ENCODE data around the gene LRRD1.
A peak's percentile ranks its signal among the peaks of the same experiment; 100 is the strongest.
"Not testable (repeated sequence)": the region's sequence is repeated elsewhere in the genome, so short reads cannot be mapped to it uniquely, and the experiment has no call there.

Gene LRRD1

GRCh38 chr7:92141161-92141560 lies 37.8 kb downstream of the LRRD1 start:
- DNase-seq (ENCODE audit: low read depth in 3 of 3) = no peak

- DNase-seq (ENCODE audit: low read depth in 3 of 3) = no peak
Observed at GRCh38 chr7:92137557-92137956, 41.4 kb downstream of the LRRD1 start.

GRCh38 chr7:92135052-92135889 lies 43.7 kb downstream of the LRRD1 start:
- DNase-seq (ENCODE audit: low read depth in 3 of 3) = peak in 1 of 3 donors; percentile 10

GRCh38 chr7:92134271-92135051 lies 44.5 kb downstream of the LRRD1 start, which contains the start of gene CYP51A1:
TSS of gene CYP51A1 (minus strand) at chr7:92134477. CDS start at chr7:92134364, 113 bp downstream.
- peak; percentile 84 to 86 (median 84) for DNase-seq (ENCODE audit: low read depth in 3 of 3)

- peak; percentile 25 to 36 (median 26) for DNase-seq (ENCODE audit: low read depth in 3 of 3)
Observed at GRCh38 chr7:92133737-92134270, 45.1 kb downstream of the LRRD1 start.

GRCh38 chr7:92133133-92133736 lies 45.7 kb downstream of the LRRD1 start:
- DNase-seq (ENCODE audit: low read depth in 3 of 3) = no peak

GRCh38 chr7:92131764-92132330 lies 47.1 kb downstream of the LRRD1 start:
- no peak for DNase-seq (ENCODE audit: low read depth in 3 of 3)

GRCh38 chr7:92131093-92131492 lies 47.8 kb downstream of the LRRD1 start:
- DNase-seq (ENCODE audit: low read depth in 3 of 3) = no peak

GRCh38 chr7:92121681-92122080 lies 57.3 kb downstream of the LRRD1 start:
- DNase-seq (ENCODE audit: low read depth in 3 of 3) = no peak

GRCh38 chr7:92119213-92119759 lies 59.7 kb downstream of the LRRD1 start:
- DNase-seq (ENCODE audit: low read depth in 3 of 3) = no peak

- DNase-seq (ENCODE audit: low read depth in 3 of 3) = no peak
Observed at GRCh38 chr7:92116949-92117348, 62.0 kb downstream of the LRRD1 start.

GRCh38 chr7:92115821-92116220 lies 63.1 kb downstream of the LRRD1 start:
- DNase-seq (ENCODE audit: low read depth in 3 of 3) = no peak

GRCh38 chr7:92110857-92111256 lies 68.1 kb downstream of the LRRD1 start:
- no peak for DNase-seq (ENCODE audit: low read depth in 3 of 3)

GRCh38 chr7:92108821-92109220 lies 70.1 kb downstream of the LRRD1 start:
- DNase-seq (ENCODE audit: low read depth in 3 of 3) = no peak

- DNase-seq (ENCODE audit: low read depth in 3 of 3) = not testable (repeated sequence)
Observed at GRCh38 chr7:92102862-92103261, 76.1 kb downstream of the LRRD1 start.

GRCh38 chr7:92100534-92100933 lies 78.4 kb downstream of the LRRD1 start:
- DNase-seq (ENCODE audit: low read depth in 3 of 3) = no peak

GRCh38 chr7:92095380-92095779 lies 83.6 kb downstream of the LRRD1 start:
- DNase-seq (ENCODE audit: low read depth in 3 of 3) = no peak
